AG09309 (cell line): ENCODE results near the gene RETREG2.

ENCODE experiments used
- DNase-seq: peaks from one replicate; pipeline ENCODE4 v3.0.0-alpha.2; 2010; ENCODE audit warnings: low read depth
- H3K4me3 ChIP-seq: 2 replicates; pipeline ENCODE4 v1.5.1; 2011; ENCODE audit warnings: mild to moderate bottlenecking, low read depth, low read length, moderate library complexity; ENCODE audit not compliant: control insufficient read depth
- TF ChIP-seq, protein P1 (sequence below): IDR thresholded peaks from 2 replicates; pipeline ENCODE4 v1.5.1; 2011; ENCODE audit warnings: mild to moderate bottlenecking, low read depth, low read length, inconsistent platforms; ENCODE audit not compliant: insufficient read depth, control insufficient read depth; ENCODE audit errors: missing control alignments

The RETREG2 gene

DNA sequence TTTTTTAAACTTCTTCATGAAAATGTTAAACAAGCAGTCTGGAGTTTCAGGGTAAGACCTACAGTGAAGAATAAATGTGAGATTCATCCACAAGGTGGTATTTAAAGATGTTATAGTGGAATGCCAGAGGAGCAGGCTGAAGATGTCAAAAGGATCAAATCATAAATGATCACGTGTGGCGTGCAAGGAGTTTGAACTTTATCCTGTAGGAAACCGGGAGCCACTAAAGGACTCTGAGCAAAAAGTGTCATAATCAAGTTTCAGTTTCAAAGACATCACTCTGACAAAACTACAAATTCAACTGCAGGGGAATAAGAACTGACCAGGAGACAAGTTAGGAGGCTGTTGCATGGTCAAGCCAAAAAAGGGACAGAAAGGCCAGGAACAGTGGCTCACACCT is 37.4 kb upstream of the RETREG2 start:
- DNase-seq, result no peak
- TF ChIP-seq, protein P1, sequence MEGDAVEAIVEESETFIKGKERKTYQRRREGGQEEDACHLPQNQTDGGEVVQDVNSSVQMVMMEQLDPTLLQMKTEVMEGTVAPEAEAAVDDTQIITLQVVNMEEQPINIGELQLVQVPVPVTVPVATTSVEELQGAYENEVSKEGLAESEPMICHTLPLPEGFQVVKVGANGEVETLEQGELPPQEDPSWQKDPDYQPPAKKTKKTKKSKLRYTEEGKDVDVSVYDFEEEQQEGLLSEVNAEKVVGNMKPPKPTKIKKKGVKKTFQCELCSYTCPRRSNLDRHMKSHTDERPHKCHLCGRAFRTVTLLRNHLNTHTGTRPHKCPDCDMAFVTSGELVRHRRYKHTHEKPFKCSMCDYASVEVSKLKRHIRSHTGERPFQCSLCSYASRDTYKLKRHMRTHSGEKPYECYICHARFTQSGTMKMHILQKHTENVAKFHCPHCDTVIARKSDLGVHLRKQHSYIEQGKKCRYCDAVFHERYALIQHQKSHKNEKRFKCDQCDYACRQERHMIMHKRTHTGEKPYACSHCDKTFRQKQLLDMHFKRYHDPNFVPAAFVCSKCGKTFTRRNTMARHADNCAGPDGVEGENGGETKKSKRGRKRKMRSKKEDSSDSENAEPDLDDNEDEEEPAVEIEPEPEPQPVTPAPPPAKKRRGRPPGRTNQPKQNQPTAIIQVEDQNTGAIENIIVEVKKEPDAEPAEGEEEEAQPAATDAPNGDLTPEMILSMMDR, result no peak
- H3K4me3 ChIP-seq, result no peak overlapping the region

DNA sequence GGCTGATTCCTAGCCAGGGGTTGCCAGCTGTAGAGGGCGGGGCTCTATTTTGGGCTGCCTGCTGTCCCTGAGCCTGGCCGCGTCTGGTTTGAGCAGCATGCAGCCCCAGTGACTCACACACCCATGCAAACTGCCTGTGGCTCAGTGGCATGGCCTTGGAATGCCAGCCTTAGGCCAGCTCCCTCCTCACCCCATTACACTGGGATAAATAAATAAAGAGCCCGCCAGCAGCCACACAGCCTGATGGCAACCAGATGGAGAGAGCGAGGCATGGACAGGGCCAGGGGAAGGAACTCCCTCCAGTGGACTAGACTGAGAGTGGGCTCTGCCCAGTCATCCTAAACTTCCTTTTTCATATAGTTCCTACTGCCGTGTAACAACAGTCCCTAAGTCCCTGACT is 35.7 kb upstream of the RETREG2 start:
- TF ChIP-seq, protein P1, result peak; percentile 68
- peak; percentile 84 for DNase-seq
- H3K4me3 ChIP-seq, result no peak overlapping the region

DNA sequence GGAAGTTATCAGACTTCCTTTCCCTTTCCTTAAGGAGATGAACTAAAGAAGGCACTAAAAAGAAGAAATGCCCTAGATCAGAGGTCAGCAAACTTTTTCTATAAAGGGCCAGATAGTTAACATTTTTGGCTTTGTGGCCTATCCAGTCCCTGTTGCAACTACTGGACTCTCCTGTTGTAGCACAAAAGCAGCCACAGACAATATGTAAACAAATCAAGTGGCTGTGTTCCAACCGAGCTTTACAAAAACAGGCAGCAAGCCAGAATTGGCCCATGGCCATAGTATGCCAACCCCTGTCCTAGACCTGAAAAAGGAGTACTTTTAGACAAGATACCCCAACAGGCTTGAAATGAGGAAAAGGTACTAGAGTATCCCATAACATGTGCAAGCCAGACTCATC is 28.4 kb upstream of the RETREG2 start:
- H3K4me3 ChIP-seq, result no peak overlapping the region
- no peak for DNase-seq
- TF ChIP-seq, protein P1, result no peak

DNA sequence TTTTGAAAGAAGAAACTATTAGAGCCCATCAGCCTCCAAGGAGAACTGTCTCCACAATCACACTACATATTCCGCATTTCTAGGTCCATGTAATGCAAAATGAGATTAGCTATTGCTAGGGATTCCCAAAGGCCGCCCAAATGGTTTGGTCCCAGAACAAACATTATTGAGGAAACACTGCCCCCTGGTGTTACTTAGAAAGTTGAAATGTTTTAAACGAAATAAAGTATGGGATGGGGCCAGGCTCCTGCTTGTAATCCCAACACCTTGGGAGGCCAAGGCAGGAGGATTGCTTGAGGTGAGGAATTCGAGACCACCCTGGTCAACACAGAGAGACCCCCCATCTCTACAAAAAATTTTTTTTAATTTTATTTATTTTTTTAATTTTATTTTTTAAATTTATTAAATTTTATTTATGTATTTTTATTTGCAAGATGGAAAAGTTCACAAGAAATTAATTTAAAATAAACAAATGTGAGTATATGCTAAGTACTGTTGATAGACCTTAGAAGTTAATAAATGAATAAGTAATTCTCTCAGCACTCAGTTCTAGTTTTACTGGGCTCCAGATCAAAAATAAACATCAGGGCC is 22.9 kb upstream of the RETREG2 start:
- TF ChIP-seq, protein P1, result peak; percentile 47
- no peak overlapping the region for H3K4me3 ChIP-seq
- DNase-seq, result peak; percentile 20

DNA sequence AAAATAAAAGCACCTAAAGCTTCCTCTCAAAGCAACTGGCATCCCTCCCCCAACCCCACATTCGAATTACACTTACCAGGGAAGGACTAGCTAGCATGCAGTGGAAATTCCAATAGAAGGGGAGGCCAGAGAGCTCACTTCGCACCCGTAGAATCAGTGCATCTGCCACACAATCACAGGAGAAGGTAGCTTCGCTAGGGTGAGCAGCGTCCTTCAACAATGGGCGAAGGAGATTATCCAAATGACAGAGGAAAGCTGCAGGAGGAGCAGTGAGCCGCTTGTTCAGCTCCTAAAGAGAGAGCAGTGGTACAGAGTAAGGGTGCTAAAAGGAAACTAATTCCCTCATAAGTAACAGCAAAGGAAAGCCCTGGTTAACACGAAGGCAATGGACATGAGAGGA is 20.7 kb upstream of the RETREG2 start:
- no peak for DNase-seq
- TF ChIP-seq, protein P1, result no peak
- no peak overlapping the region for H3K4me3 ChIP-seq

DNA sequence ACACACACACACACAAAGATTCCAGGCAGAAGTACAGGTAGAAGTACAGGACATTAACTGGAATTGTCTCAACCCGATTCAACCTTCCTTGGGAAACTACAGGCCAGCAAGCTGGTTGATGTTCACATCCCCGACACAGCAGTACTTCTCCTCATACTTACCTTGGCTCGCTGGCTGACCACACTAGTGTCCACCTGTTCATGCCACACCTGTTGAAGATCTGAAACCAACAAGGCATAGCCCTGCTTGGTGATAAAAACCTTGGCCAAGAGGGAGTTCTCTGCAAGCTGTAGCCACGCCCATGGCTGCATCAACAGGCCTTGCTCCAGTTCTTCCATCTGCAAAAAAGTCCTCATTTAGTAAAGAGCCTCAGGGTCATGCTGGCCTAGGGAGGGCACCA is 20.1 kb upstream of the RETREG2 start:
- TF ChIP-seq, protein P1, result no peak
- DNase-seq, result no peak
- no peak overlapping the region for H3K4me3 ChIP-seq

DNA sequence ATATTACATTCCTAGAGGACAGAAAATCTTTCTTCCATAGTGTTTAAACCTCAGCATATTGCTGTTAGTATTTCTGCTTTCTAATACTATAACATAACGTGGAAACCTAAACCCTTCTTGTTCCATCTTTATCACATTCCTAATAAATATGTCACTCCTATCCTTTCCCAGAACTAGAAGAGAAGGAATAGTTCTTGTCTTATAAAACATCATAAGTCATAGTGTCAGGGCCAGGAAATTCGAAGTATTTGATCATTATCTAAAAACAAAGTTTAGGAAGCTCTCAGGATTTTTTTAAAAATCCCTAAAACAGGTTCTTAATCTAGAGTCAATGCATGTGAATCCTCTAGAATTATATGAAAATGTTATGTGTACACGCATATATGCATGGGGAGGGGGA is 19.5 kb upstream of the RETREG2 start:
- no peak overlapping the region for H3K4me3 ChIP-seq
- TF ChIP-seq, protein P1, result no peak
- no peak for DNase-seq
